ENCODE results near the gene CLTB. TPM values are rescaled to one million over a fixed set of nuclear protein-coding genes. Genes with fewer than 3 reads are reported as not detected.

The CLTB gene
- 10 to 100 TPM; 39.3 to 47.8 TPM for total RNA-seq

GRCh38 chr5:176415952-176416924, at the start of gene CLTB:
Gene CLTB (minus strand): TSS chr5:176416539. CDS start chr5:176416363, 176 bp downstream.
- ChIA-PET POLR2A (interaction anchor here (0.5 to 0.8 kb wide), 2 partner anchors 121 to 971 kb away, joined by 3 to 5 read pairs; partner anchors contain the start of gene RNF44), CTCF (interaction anchor here (0.6 to 4.7 kb wide), 17 partner anchors 9 to 485 kb away, joined by 3 to 22 read pairs (median 3); partner anchors contain the start of gene FAF2)
- Mint-ChIP-seq H3K4me1 (peaks cover 36% of the 10 kb centered on the region), H3K4me3 (peak within 1 kb of the TSS; percentile 74), H3K36me3 (ENCODE audit: low read depth) (no peaks in the 10 kb centered on the region), H3K9me3 (ENCODE audit: low read depth) (peaks cover 3% of the 10 kb centered on the region), H3K27ac (peak within 1 kb of the TSS; percentile 76), H3K27me3 (no peaks in the 10 kb centered on the region)
- ATAC-seq (peak; percentile 96), DNase-seq (peak; percentile 94)
- intact Hi-C loops (cut with DNase I, micrococcal nuclease), result loop anchor here (1.0 to 10.0 kb wide), 13 partner anchors 27 to 231 kb away; partner anchors contain the start of genes FAF2 (in 2 of the 2), ARL10 (in 1 of the 2), CDHR2 (in 1 of the 2) and GPRIN1 (in 1 of the 2)

- Mint-ChIP-seq H3K27me3 (no peaks in the 10 kb centered on the region), H3K36me3 (ENCODE audit: low read depth) (peaks cover 23% of the 10 kb centered on the region), H3K9me3 (ENCODE audit: low read depth) (no peaks in the 10 kb centered on the region), H3K4me3 (no peak overlapping the region), H3K4me1 (peaks cover 25% of the 10 kb centered on the region), H3K27ac (no peak overlapping the region)
- ChIA-PET POLR2A (no interaction called here), CTCF (interaction anchor here (0.7 kb wide), 1 partner anchor 34 kb away, joined by 4 read pairs; no protein-coding TSS in a partner anchor)
- no peak for ATAC-seq
- no peak for DNase-seq
- intact Hi-C loops (cut with DNase I, micrococcal nuclease), result no loop called here
These were observed 46.9 kb upstream of the CLTB start for GRCh38 chr5:176463113-176463764.

GRCh38 chr5:176461349-176461748, 45.0 kb upstream of the CLTB start:
- H3K27ac Mint-ChIP-seq, result no peak overlapping the region
- H3K4me3 Mint-ChIP-seq, result no peak overlapping the region
- CTCF ChIA-PET, result interaction anchor here (0.5 to 1.5 kb wide), 3 partner anchors 8 to 14 kb away, joined by 3 to 6 read pairs (median 4); partner anchors contain the start of gene FAF2
- H3K4me1 Mint-ChIP-seq, result peaks cover 27% of the 10 kb centered on the region
- POLR2A ChIA-PET, result no interaction called here
- no peaks in the 10 kb centered on the region for H3K27me3 Mint-ChIP-seq
- no peaks in the 10 kb centered on the region for H3K9me3 Mint-ChIP-seq (ENCODE audit: low read depth)
- ATAC-seq, result no peak
- peaks cover 17% of the 10 kb centered on the region for H3K36me3 Mint-ChIP-seq (ENCODE audit: low read depth)
- DNase-seq, result no peak
- intact Hi-C loops (cut with DNase I, micrococcal nuclease), result no loop called here

GRCh38 chr5:176458904-176459561, 42.7 kb upstream of the CLTB start:
- intact Hi-C loops (cut with DNase I, micrococcal nuclease), result no loop called here
- CTCF ChIA-PET, result interaction anchor here (1.6 kb wide), 1 partner anchor 11 kb away, joined by 3 read pairs; no protein-coding TSS in a partner anchor
- Mint-ChIP-seq H3K36me3 (ENCODE audit: low read depth) (peaks cover 20% of the 10 kb centered on the region), H3K9me3 (ENCODE audit: low read depth) (no peaks in the 10 kb centered on the region), H3K4me3 (no peak overlapping the region), H3K27ac (no peak overlapping the region), H3K4me1 (peaks cover 30% of the 10 kb centered on the region), H3K27me3 (no peaks in the 10 kb centered on the region)
- POLR2A ChIA-PET, result no interaction called here
- ATAC-seq (no peak), DNase-seq (no peak)

GRCh38 chr5:176454724-176455394, 38.5 kb upstream of the CLTB start:
- CTCF ChIA-PET, result interaction anchor here (0.7 to 1.3 kb wide), 2 partner anchors 13 to 34 kb away, joined by 3 to 4 read pairs; no protein-coding TSS in a partner anchor
- no peaks in the 10 kb centered on the region for H3K9me3 Mint-ChIP-seq (ENCODE audit: low read depth)
- H3K27me3 Mint-ChIP-seq, result no peaks in the 10 kb centered on the region
- intact Hi-C loops (cut with DNase I, micrococcal nuclease), result no loop called here
- no peak for DNase-seq
- ATAC-seq, result no peak
- H3K4me1 Mint-ChIP-seq, result peaks cover 39% of the 10 kb centered on the region
- peaks cover 26% of the 10 kb centered on the region for H3K36me3 Mint-ChIP-seq (ENCODE audit: low read depth)
- no peak overlapping the region for H3K27ac Mint-ChIP-seq
- no peak overlapping the region for H3K4me3 Mint-ChIP-seq
- POLR2A ChIA-PET, result no interaction called here

- no peak overlapping the region for H3K4me3 Mint-ChIP-seq
- intact Hi-C loops (cut with DNase I, micrococcal nuclease), result no loop called here
- H3K27ac Mint-ChIP-seq, result peak overlapping the region; percentile 8
- H3K27me3 Mint-ChIP-seq, result no peaks in the 10 kb centered on the region
- H3K9me3 Mint-ChIP-seq (ENCODE audit: low read depth), result no peaks in the 10 kb centered on the region
- H3K36me3 Mint-ChIP-seq (ENCODE audit: low read depth), result peaks cover 18% of the 10 kb centered on the region
- ATAC-seq (no peak), DNase-seq (no peak)
- peaks cover 38% of the 10 kb centered on the region for H3K4me1 Mint-ChIP-seq
- ChIA-PET CTCF (interaction anchor here (1.4 kb wide), 1 partner anchor 12 kb away, joined by 3 read pairs; no protein-coding TSS in a partner anchor), POLR2A (no interaction called here)
These were observed 33.7 kb upstream of the CLTB start for GRCh38 chr5:176450077-176450476.

- ChIA-PET POLR2A (interaction anchor here (0.6 to 2.6 kb wide), 6 partner anchors 21 to 115 kb away, joined by 3 to 18 read pairs (median 4); partner anchors contain the start of genes HIGD2A, NOP16 and RNF44), CTCF (interaction anchor here (0.6 to 1.8 kb wide), 22 partner anchors 9 to 565 kb away, joined by 3 to 22 read pairs (median 5); partner anchors contain the start of genes CLTB, RNF44 and TSPAN17)
- DNase-seq, result peak; percentile 98
- no peaks in the 10 kb centered on the region for H3K27me3 Mint-ChIP-seq
- ATAC-seq, result peak; percentile 98
- peaks cover 6% of the 10 kb centered on the region for H3K36me3 Mint-ChIP-seq (ENCODE audit: low read depth)
- peak within 1 kb of the TSS; percentile 97 for H3K27ac Mint-ChIP-seq
- peaks cover 31% of the 10 kb centered on the region for H3K4me1 Mint-ChIP-seq
- H3K4me3 Mint-ChIP-seq, result peak within 1 kb of the TSS; percentile 90
- intact Hi-C loops (cut with DNase I, micrococcal nuclease), result loop anchor here (1.0 to 5.0 kb wide), 8 partner anchors 32 to 926 kb away; partner anchors contain the start of genes CLTB (in 2 of the 2), KIAA1191 (in 2 of the 2), RNF44 (in 2 of the 2) and TSPAN17 (in 1 of the 2)
- no peaks in the 10 kb centered on the region for H3K9me3 Mint-ChIP-seq (ENCODE audit: low read depth)
These were observed 31.8 kb upstream of the CLTB start, which contains the start of gene FAF2 for GRCh38 chr5:176447978-176448608. Gene FAF2 (plus strand): TSS chr5:176448385. CDS start chr5:176448408, 23 bp downstream.

- CTCF ChIA-PET, result interaction anchor here (0.6 to 1.8 kb wide), 22 partner anchors 9 to 566 kb away, joined by 3 to 22 read pairs (median 5); partner anchors contain the start of genes CLTB, RNF44 and TSPAN17
- POLR2A ChIA-PET, result interaction anchor here (0.6 to 2.6 kb wide), 5 partner anchors 21 to 115 kb away, joined by 3 to 18 read pairs (median 3); partner anchors contain the start of genes HIGD2A, NOP16 and RNF44
- H3K4me3 Mint-ChIP-seq, result peak overlapping the region; percentile 90
- intact Hi-C loops (cut with DNase I, micrococcal nuclease), result loop anchor here in 1 of 2 experiments (5.0 kb wide), 1 partner anchor 925 kb away; no protein-coding TSS in a partner anchor
- H3K27me3 Mint-ChIP-seq, result no peaks in the 10 kb centered on the region
- peak overlapping the region; percentile 97 for H3K27ac Mint-ChIP-seq
- DNase-seq (no peak), ATAC-seq (peak; percentile 6)
- peaks cover 28% of the 10 kb centered on the region for H3K4me1 Mint-ChIP-seq
- peaks cover 5% of the 10 kb centered on the region for H3K36me3 Mint-ChIP-seq (ENCODE audit: low read depth)
- no peaks in the 10 kb centered on the region for H3K9me3 Mint-ChIP-seq (ENCODE audit: low read depth)
These were observed 31.2 kb upstream of the CLTB start for GRCh38 chr5:176447591-176447977.

GRCh38 chr5:176446884-176447590, 30.7 kb upstream of the CLTB start:
- ChIA-PET POLR2A (interaction anchor here (0.6 to 2.6 kb wide), 5 partner anchors 20 to 116 kb away, joined by 3 to 18 read pairs (median 3); partner anchors contain the start of genes HIGD2A, NOP16 and RNF44), CTCF (interaction anchor here (0.7 to 1.8 kb wide), 20 partner anchors 8 to 200 kb away, joined by 3 to 22 read pairs (median 5); partner anchors contain the start of genes CLTB, RNF44 and TSPAN17)
- Mint-ChIP-seq H3K27ac (peak overlapping the region; percentile 97), H3K4me3 (peak overlapping the region; percentile 90), H3K27me3 (no peaks in the 10 kb centered on the region), H3K9me3 (ENCODE audit: low read depth) (no peaks in the 10 kb centered on the region), H3K4me1 (peaks cover 25% of the 10 kb centered on the region), H3K36me3 (ENCODE audit: low read depth) (peaks cover 2% of the 10 kb centered on the region)
- DNase-seq, result peak; percentile 29
- no peak for ATAC-seq
- intact Hi-C loops (cut with DNase I, micrococcal nuclease), result loop anchor here in 1 of 2 experiments (5.0 kb wide), 1 partner anchor 925 kb away; no protein-coding TSS in a partner anchor
